DMS53 treated with DMSO at 0.1 percent for 48 hours (cell line): ENCODE measurements around the gene HLA-DOA.

Experiments used
- DNase-seq: peaks from one replicate; lab custom pipeline; 2025; ENCODE audit not compliant: unreplicated experiment; lab: John Stamatoyannopoulos, UW

Gene HLA-DOA

DNA sequence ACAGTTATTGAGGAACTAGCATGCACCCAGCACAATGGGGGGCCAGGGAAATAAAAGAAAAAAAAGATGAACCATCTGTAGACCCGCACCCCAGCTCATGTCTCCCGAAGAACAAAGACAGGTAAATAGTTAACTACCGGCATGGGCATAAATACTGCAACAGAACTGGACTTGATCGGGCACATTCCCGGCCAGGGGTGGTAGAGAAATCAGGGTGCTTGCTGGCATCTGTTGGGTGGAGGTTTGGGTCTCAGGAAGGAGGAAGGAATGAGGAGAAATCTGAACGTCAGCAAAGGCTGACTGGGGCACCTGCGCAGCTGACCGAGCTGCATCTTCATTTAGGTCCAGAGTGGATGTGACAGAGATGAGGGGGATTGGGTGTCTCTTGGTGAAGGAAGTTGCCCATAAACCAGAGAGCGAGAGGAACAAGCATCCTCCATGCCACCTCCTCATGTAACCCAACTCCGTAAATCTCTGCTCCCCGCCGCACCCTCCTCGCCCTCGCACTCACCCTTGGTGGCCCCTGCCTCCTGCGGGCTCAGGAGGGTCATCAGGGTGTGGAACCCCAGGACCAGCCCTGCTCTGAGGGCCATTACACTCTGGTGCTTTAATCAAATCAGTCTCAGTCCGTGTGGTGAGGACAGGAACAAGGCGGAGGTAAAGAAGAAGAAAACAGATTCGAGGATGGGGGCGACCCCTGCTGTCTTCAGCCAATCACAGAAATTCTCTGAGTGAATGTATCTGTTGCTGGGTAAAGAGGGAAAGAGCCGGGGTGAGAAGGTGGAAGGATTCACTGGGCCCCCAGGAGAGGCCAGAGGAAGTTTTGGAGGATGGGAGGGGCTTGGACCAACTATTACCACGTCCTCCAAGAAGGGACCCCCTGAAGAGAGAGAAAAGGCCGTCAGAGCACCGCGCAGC is at the start of gene HLA-DOA:
Gene HLA-DOA, minus strand, starts transcription at position 648 of the 918 bp plus-strand sequence.
- no peak for DNase-seq

DNA sequence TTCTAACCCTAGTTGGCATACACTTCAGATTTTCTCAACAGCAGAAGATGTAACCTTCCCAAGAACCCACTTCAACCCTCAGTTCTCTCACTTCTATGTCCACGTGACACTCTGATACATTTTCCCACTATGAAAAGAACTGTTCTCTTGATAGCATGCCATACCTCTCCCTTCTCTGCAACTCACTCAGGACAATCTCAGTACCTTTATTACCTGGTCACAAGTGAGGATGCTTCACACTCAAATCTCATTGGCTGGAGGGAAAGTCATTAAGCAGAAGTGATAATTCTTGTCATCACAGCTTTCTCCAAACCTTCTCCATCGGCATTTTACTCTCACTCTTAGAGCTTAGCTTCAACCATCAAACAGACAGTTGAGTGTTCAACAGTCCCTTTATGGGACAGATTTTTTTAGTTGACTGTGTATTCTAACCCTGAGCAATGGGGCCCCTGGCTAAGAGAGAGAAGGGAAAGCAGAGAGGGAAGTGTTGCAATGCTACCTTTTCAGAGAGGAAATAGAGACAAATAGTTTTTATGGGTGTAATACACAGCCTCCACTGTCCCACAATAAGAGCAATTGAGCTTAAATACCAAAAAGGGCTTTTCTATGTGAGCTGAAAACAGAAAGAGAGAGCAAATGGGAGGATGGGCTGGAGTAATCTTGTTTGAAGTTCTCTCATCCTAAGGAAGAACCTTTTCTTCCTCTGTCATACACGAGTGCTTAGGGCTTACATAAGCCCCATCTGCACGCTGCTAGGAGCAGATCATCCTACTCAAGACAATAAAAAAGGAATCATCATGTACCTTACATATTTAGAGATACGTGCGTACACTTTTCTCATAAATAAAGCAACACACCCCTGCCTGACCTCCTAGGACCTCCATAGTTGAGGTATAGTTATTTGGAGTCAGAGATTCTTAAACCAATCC is 48.1 kb upstream of the HLA-DOA start:
- no peak for DNase-seq

DNA sequence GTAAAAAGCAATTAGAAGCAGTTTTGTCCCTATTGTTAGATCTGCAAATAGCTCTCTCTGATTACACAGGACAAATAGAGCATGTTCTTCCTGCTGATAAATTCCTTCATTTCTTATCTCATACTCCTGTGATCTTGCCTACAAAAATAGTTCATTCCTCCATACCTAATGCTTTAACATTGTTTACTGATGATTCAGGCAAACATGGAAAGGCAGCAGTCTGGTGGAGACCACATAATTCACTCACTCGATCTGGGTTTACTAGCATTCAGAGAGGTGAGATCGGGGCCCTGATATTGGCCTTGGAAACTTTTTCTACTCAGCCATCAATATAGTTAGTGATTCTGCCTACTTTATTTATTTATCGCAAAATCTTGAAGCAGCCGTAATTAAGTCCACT is 43.8 kb upstream of the HLA-DOA start:
- no peak for DNase-seq

DNA sequence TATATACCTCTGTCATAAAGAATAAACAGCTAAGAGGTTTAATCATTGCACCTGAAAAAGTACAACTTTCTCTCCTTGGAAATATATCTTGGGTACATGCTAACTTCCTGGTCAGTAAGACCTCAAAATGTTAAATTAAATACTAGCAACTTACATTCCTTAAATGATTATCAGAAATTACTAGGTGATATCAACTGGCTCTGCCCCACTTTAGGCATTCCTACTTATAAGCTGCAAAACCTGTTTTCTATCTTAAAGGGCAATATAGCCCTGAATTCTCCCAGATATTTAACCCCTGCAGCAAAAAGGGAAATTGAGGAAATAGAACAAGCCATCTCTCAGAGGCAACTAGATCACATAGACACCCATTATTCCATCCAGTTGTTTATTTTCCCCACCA is 43.2 kb upstream of the HLA-DOA start:
- no peak for DNase-seq

DNA sequence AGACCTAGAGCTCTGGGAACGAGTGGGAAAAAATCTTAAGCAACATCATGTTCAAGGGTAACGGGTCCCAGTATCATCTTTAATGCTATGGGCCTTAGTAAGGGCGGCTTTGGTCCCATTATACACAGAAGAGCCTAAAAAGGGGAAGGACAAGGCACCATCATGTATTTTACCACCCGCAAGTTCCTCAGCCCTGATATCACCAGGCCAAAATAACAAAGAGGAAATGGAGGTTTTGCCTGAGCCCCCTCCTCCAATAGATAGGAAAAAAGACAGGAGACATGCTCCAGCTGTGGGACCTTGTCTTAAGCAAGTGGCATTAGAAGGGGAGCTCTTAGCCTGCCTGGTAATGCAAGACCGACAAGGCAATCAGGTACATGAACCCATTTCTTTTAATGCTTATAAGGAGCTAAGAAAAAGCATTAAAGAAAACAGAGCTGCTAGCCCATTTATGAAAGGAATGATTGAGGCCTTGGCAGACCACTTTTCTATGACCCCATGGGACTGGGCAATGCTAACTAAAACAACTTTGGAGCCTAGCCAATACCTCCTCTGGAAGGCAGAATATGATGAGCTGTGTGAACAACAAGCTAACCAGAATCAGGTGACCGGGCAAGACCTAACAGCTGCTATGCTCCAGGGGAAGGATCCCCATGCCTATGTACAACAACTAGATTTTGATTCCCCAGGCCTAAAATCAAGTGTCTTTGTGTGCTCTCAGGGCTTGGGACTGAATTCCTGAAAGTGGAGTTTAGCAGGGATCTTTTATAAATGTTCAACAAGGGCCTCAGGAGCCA is 40.8 kb upstream of the HLA-DOA start:
- DNase-seq = no peak

DNA sequence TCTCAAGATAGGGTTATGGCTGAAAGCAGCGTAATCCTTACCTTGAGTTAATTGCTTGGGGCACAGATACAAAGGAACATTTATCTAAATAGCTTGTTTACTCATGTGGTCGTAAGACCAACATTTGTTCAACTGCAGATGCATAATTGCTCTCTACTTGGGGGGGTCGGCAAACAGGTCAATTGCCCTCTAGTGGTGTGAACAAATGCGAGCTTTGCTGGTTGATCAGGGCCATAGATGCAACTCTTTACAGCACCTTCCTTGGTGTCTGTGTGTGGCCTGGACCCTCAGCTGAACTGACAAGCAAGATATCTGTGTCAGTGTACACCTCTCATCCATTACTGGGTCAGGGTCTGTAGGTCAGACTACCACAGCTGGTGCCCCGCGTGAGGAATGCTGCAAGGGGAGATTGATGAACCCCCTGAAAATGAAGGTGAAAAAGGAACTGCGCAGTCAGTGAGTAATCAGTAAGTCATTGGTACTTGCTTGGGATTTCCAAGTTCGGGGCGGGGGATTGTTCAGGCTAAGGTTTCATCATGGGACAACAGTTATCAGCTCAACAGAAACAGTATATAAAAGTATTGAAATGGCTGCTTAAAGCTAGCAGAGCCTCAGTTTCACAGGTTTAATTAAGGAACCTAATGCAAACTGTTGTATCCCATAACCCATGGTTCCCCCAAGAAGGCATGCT is 40.1 kb upstream of the HLA-DOA start:
- DNase-seq = no peak

DNA sequence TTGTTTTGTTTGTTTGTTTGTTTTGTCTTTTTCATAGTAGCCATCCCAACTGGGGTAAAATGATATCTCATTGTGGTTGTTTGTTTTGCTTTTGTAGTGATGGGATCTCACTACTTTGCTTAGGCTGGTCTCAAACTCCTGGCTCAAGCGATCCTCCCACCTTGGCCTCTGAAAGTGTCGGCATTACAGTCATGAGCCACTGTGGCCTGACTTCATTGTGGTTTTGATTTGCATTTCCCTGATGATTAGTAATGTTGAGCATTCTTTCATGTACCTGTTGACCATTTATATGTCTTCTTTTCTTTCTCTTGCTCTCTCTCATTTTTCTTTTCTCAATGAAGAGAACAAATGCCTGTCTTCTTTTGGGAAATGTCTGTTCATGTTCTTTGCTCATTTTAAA is 30.8 kb upstream of the HLA-DOA start:
- no peak for DNase-seq

DNA sequence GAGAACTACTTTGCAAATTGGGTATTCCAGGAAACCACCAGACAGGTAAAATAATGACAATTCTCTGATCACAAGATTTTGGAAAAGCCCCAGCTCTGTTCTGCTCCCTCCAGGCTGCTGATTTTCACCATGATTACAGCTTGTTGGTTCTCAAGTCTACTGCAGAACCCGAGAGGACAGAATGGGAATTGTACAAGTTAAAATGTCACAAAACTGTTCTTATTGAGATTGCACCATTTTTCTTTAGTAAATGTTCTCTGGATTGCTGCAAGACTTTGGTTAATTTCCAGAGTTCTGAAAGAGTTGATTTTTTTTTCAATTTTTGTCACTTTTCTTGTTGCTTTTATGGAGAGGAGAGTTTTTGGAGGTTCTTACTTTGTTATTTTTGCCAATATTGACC is 27.1 kb upstream of the HLA-DOA start:
- no peak for DNase-seq

DNA sequence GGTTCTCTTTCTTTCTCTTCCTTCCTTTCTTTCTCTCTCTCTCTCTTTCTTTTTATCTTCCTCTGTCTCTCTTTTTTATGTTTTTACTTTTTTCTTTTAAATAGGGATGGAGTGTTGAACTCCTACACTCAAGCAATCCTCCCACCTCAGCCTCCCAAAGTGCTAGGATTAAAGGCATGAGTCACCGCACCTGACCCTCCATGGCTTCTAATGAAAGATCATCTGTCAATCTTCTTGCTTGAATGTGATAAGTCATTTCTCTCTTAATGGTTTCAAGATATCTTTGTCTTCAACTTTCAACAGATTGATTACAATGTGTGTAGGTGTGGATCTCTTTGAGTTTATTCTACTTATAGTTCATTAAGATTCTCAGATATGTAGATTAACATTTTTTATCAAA is 25.2 kb upstream of the HLA-DOA start:
- DNase-seq = no peak

DNA sequence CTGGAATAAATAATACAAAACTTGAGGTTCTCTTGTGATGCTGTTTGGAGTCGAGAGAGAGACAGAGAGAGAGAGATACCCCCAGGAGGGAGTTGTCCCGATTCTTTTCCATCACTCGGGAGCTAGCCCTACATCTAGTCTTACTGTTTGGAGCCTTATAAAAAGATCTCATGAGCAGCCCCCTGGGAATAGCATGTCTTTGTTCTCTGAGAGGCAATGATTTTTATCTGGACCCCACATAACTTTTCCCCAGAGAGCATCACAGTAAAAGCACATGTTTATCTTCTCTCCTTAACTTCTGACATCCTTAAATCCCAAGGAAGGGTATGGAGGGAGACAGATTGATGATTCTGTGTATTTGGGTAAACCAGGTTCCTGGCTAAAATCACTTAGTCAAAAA is 20.9 kb upstream of the HLA-DOA start:
- DNase-seq = no peak

DNA sequence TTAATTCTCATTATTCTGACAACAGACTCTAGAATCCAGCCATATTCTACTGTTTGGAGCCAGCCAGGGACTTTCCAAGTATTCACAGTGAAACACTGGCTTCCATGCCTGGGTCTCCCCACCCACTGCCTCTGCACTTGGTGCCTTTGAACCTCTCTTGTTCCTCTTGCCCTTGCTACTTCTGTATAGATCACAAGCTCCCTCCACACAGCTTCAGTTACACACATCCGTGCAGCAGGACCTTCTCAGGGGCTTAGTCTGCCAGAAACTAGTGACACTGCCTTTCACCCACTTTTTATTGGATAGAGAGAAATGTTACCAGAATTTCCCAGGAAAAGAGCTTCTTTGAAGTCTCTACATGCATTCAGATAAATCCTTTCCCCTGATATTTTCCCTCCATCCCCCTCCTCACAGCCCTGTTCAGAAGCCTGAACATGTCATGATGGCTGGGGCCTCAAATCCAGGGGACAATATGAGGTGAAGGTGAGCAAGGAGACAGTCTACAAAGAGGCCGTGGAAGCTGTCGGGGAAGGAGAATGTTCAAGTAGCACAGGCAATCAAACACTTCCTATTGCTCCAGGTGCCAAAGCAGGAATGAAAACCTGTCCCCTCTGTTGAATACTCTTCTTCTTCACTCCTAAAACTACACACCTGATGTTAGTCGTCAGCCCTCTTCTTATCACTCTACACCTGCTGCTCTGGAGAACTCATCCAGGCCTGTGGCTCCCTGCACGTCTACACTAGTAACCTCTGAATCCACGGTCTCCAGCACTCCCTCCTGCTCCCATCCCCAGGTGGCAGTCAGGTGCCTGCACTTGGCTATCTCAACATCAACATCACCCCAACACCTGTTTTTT is 20.2 kb upstream of the HLA-DOA start:
- no peak for DNase-seq

DNA sequence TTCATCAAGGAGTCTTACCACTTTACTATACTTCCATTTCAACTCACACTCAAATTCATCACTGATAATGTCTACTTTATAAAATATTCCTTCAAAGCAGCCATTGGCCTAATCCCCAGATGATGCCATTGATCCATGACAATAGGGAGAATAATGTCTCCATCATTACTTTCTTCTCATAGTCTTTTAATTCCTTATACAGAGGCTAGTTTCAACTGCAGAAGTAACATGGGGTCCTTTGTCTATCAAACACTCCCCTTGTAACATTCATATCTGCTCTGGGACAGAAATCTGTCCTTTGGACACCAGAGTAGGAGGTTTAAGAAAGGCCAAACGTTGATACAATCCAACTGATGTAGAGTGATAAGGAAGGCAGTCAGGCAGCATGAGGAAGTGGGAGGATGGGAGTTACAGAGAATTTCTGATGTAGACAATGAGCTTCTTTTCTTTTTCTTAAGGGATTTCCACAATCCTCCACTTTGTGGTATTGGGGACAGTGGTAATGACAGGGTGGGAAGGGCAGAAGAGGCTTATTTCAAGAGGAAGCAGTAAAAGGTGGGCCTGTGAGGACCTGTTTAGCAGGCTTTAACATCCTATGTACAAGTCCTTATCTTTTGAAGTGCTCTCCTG is 18.9 kb upstream of the HLA-DOA start:
- DNase-seq = no peak

DNA sequence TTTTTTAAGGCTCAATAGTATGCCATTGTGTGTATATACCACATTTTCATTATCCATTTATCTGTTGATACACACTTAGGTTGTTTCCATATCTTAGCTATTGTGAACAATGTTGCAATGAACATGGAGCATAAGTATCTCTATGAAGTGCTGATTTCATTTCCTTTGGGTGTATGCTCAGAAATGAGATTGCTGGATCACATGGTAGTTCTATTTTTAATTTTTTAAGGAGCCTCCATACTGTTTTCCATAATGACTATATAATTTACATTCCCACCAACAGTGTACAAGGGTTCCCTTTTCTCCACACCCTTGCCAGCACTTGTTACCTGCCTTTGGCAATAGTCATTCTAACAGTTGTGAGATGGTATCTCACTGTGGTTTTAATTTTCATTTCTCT is 15.1 kb upstream of the HLA-DOA start:
- no peak for DNase-seq

DNA sequence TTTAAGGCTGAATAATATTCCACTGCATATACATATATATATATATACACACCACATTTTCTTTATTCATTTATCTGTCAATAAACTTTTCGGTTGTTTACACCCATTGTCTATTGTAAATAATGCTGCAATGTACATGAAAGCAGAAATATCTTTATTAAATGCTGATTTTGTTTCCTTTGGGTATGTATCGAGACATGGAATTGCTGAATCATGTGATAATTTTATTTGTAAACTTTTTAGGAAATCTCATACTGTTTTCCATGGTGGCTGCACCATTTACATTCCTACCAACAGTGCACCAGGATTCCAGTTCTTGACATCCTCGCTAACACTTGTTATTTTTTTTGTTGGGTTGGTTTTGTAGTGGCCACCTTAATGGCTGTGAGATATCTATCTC is 14.1 kb upstream of the HLA-DOA start:
- no peak for DNase-seq

DNA sequence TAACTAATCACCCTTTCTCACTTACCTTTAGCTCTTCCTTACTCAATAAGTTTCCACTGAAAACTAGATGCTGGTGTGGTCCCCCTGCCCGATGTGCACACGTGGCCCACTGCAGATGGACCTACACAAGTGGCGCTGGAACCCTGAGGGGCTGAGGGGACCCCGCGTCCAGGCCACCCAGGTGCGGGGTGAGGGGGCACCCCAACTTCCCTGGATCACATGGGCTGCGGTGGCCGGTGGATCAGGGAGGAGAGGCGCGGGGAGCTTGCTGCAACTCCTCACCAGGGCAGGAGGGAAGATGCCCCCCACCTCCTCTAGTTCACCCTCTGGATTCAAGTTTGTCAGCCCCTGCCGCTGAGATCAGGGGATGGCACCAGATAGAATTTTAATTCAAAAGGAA is 12.5 kb upstream of the HLA-DOA start:
- DNase-seq = no peak

DNA sequence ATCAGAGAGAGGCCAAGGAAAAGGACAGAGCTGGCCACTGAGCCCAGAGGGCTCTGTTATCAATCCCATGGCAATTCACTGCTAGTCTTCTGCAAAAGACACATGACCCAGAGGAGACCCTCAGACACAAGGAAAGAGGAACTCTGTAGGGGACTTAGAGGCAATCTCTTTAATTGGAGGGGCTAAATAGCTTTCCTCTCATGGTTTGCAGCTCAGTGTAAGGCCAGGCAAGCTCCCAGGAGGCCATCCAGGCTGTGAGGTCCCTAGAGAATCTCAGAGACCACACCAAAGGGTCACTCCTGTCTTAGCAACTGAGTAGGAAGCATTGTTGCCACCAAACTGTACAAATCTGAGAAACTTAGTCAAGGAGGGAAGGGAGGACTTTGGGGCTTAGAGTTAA is 10.0 kb upstream of the HLA-DOA start:
- DNase-seq = no peak

DNA sequence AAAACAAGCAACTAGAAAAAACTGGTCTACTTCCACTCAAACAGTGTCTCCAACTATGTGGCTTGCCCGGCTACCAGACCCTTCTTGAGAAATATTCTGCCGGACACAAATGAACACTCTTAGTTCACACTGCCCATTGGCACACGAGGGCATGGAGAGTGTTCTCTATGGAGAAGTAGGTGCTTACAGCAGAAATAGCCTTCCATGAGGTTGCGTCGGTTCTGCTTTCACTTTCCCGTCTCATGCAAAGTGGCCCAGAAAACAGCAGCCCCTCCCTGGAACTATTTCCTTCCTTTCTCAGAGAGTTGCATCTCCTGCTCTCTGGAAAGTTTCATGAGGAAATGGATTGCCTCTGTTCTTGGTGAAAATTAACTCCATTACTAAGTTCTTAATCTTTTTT is 9.5 kb upstream of the HLA-DOA start:
- no peak for DNase-seq

DNA sequence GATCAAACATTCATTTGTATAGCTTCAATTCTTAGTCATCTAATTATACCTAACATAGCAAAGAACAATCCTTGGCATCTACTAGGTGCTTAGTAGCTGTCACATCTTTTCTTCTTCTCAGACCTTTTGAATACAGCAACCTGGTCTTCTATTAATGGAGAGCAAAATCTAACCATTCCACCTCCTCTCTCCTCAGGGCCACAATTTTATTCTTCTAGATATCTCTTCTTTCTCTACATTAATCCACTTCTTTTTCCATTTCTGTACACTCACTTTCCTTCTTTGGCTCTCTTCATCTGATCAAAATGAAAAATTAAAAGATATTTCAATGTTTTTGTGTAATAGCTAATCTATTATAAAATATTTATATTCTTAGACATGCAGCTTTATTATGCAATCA is 9.0 kb upstream of the HLA-DOA start:
- DNase-seq = no peak

DNA sequence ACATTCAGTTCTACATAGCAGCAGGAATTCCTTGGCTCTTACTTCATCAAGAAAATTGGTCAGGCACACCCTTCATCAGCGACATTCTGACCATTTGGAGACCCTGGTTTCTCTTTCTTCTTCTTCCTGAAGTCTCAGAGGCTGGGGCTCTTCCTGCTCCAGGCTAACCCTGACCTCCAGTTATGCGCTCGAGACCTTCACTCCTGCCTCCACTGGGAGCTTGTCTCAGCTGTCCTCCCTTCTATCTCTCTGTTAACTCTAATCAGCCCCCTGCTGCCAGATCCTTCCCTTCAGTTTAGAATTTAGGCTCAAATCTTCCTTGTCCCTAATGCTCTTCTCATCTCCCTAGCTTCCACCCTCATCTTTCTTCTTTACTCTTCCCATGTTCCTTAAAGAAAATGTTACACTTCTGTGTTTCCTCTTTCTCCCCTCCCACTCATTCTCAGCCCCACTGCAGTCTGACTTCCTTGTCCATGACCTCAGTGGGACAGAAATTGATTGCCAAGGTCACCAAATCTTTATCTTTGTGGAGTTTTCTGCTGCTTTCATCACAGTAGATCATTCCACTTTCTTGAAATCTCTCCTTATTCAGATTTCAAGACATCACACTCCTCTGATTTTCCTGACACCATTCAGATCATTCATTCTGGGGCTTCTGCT is 8.4 kb upstream of the HLA-DOA start:
- no peak for DNase-seq
